ENCODE measurements around the gene CHRD. TPM values are rescaled to one million over a fixed set of nuclear protein-coding genes. Genes with fewer than 3 reads are reported as not detected.

The CHRD gene
- total RNA-seq, 1 experiment from 2014 or later: not detected

DNA sequence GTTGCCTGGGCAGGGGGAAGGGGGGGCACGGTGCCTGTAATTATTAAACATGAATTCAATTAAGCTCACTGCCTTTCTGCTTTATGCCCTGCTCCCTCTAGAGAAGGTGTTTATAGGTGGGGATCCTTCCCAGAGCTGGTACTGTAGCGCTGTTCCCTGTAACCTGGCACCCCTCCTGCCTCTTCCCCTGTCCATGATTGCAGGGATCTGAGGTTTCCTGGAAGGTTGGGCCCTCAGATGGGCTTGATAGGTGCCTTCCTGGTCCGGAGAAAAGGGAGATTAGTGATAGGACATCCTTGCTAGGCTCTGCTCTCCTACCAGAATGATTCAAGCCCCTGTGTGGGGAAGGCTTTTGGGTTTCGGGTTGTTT is 44.6 kb upstream of the CHRD start:
- TF ChIP-seq CTCF (conservative IDR thresholded peaks at IDR 0.05; ENCODE audit: low read depth, low read length): no peak
- Histone ChIP-seq H3K4me2 (ENCODE audit: low read length) (peak overlapping the region; percentile 98), H3K9me2 (replicated peaks; ENCODE audit: low read length) (no peaks in the 10 kb centered on the region), H3K79me2 (ENCODE audit: low read length) (peaks cover 34% of the 10 kb centered on the region), H3K4me1 (ENCODE audit: insufficient read depth, low read length) (peaks cover 63% of the 10 kb centered on the region), H2AFZ (ENCODE audit: low read length) (no peak overlapping the region), H3F3A (ENCODE audit: low read length, unreplicated experiment) (peaks cover 28% of the 10 kb centered on the region), H3K27ac (ENCODE audit: low read length) (peak overlapping the region; percentile 95), H3K9ac (ENCODE audit: low read length) (peak overlapping the region; percentile 89), H3K9me3 (ENCODE audit: low read length) (no peaks in the 10 kb centered on the region), H3K27me3 (ENCODE audit: low read length) (no peaks in the 10 kb centered on the region), H4K20me1 (ENCODE audit: low read length) (no peaks in the 10 kb centered on the region), H3K4me3 (ENCODE audit: low read length) (peak overlapping the region; percentile 71; the same call in 1 of the 2 replicates), H3K36me3 (ENCODE audit: low read depth, low read length) (peaks cover 36% of the 10 kb centered on the region)
- intact Hi-C loops (cut with micrococcal nuclease): loop anchor here (2.0 kb wide), 1 partner anchor 20 kb away; the partner anchor contains the start of gene EIF4G1
- POLR2A ChIA-PET (ENCODE audit: unreplicated experiment): no interaction called here
- CTCF ChIA-PET: no interaction called here
- DNase-seq: no peak
- ATAC-seq: no peak
- BruUV-seq (replicated peaks): no TSS peak

GRCh38 chr3:184335661-184336546 is 44.0 kb upstream of the CHRD start:
- Histone ChIP-seq H3K27ac (ENCODE audit: low read length) (peak overlapping the region; percentile 95), H3F3A (ENCODE audit: low read length, unreplicated experiment) (peaks cover 28% of the 10 kb centered on the region), H3K4me1 (ENCODE audit: insufficient read depth, low read length) (peaks cover 62% of the 10 kb centered on the region), H3K9me2 (replicated peaks; ENCODE audit: low read length) (no peaks in the 10 kb centered on the region), H4K20me1 (ENCODE audit: low read length) (no peaks in the 10 kb centered on the region), H3K9me3 (ENCODE audit: low read length) (no peaks in the 10 kb centered on the region), H2AFZ (ENCODE audit: low read length) (0 out of 2 replicates have a peak overlapping the region, but pooled peaks have one; percentile 13), H3K9ac (ENCODE audit: low read length) (peak overlapping the region; percentile 89), H3K27me3 (ENCODE audit: low read length) (no peaks in the 10 kb centered on the region), H3K4me2 (ENCODE audit: low read length) (peak overlapping the region; percentile 98), H3K4me3 (ENCODE audit: low read length) (peak overlapping the region; percentile 71), H3K36me3 (ENCODE audit: low read depth, low read length) (peaks cover 35% of the 10 kb centered on the region), H3K79me2 (ENCODE audit: low read length) (peaks cover 34% of the 10 kb centered on the region)
- ATAC-seq (peak; percentile 49), DNase-seq (peak; percentile 75)
- POLR2A ChIA-PET (ENCODE audit: unreplicated experiment): no interaction called here
- BruUV-seq (replicated peaks): no TSS peak
- CTCF ChIA-PET: no interaction called here
- TF ChIP-seq EZH2phosphoT487 (IDR thresholded peaks at IDR 0.05; ENCODE audit: borderline replicate concordance, low read length) (no peak), EZH2 (IDR thresholded peaks at IDR 0.05; ENCODE audit: low read length, unreplicated experiment) (no peak), CTCF (conservative IDR thresholded peaks at IDR 0.05; ENCODE audit: low read depth, low read length) (no peak)
- intact Hi-C loops (cut with micrococcal nuclease): loop anchor here (2.0 kb wide), 2 partner anchors 21 to 27 kb away; partner anchors contain the start of gene EIF4G1
